ENCODE measurements around the gene CDK6.
A peak's percentile ranks its signal among the peaks of the same experiment; 100 is the strongest.

Gene CDK6

GRCh38 chr7:92722541-92722940 is 113.8 kb downstream of the CDK6 start:
- WGBS (ENCODE audit: insufficient coverage): no CpG with 5 or more reads among the region's 1 CpG
- H3K4me1 ChIP-seq (ENCODE audit: control extremely low read depth in 1 of 4, control insufficient read depth in 4 of 4, insufficient read depth in 4 of 4, low read length in 3 of 4): peaks cover 18 to 70% (median 33%) of the 10 kb centered on the region in 4 experiments
- POLR2A ChIA-PET: no interaction called here
- no peak overlapping the region for H3K4me3 ChIP-seq (ENCODE audit: control insufficient read depth in 1 of 7, extremely low read depth in 1 of 7, insufficient read depth in 4 of 7, low read depth in 2 of 7, low read length in 6 of 7)
- H3K27ac ChIP-seq (ENCODE audit: insufficient read depth in 1 of 2, low read depth in 1 of 2, low read length in 2 of 2, poor library complexity in 1 of 2, severe bottlenecking in 2 of 2): peak overlapping the region; percentile 17 to 32
- no peak for DNase-seq
- no peaks in the 10 kb centered on the region for H3K9me3 ChIP-seq (ENCODE audit: control extremely low read depth in 1 of 5, control insufficient read depth in 4 of 5, insufficient read depth in 2 of 5, low read depth in 1 of 5, low read length in 4 of 5)
- H3K36me3 ChIP-seq (ENCODE audit: control insufficient read depth in 4 of 4, insufficient read depth in 4 of 4, low read length in 3 of 4): peaks cover 29 to 89% (median 53%) of the 10 kb centered on the region in 4 experiments
- CTCF ChIA-PET: interaction anchor here (0.8 to 4.2 kb wide), 10 partner anchors 8 to 114 kb away, joined by 3 to 27 read pairs (median 4); partner anchors contain the start of gene CDK6
- no peaks in the 10 kb centered on the region for H3K27me3 ChIP-seq (replicated peaks in 2 of 5; ENCODE audit: control insufficient read depth in 4 of 5, insufficient read depth in 5 of 5, low read length in 4 of 5)

- Histone ChIP-seq H3K27ac (ENCODE audit: insufficient read depth in 1 of 2, low read depth in 1 of 2, low read length in 2 of 2, poor library complexity in 1 of 2, severe bottlenecking in 2 of 2) (peak overlapping the region in 1 of 2 experiments; percentile 83), H3K9me3 (ENCODE audit: control extremely low read depth in 1 of 5, control insufficient read depth in 4 of 5, insufficient read depth in 2 of 5, low read depth in 1 of 5, low read length in 4 of 5) (no peaks in the 10 kb centered on the region), H3K4me1 (ENCODE audit: control extremely low read depth in 1 of 4, control insufficient read depth in 4 of 4, insufficient read depth in 4 of 4, low read length in 3 of 4) (peaks cover 18 to 79% (median 36%) of the 10 kb centered on the region in 4 experiments), H3K4me3 (ENCODE audit: control insufficient read depth in 1 of 7, extremely low read depth in 1 of 7, insufficient read depth in 4 of 7, low read depth in 2 of 7, low read length in 6 of 7) (no peak overlapping the region), H3K36me3 (ENCODE audit: control insufficient read depth in 4 of 4, insufficient read depth in 4 of 4, low read length in 3 of 4) (peaks cover 32 to 87% (median 48%) of the 10 kb centered on the region in 4 experiments), H3K27me3 (replicated peaks in 2 of 5; ENCODE audit: control insufficient read depth in 4 of 5, insufficient read depth in 5 of 5, low read length in 4 of 5) (no peaks in the 10 kb centered on the region)
- ChIA-PET POLR2A (interaction anchor here (0.6 to 1.0 kb wide), 3 partner anchors 22 to 34 kb away, joined by 3 to 4 read pairs (median 3); no protein-coding TSS in a partner anchor), CTCF (interaction anchor here (1.0 to 4.2 kb wide), 7 partner anchors 10 to 110 kb away, joined by 3 to 27 read pairs (median 3); no protein-coding TSS in a partner anchor)
- 85% methylated on average over 4 of the region's 4 CpGs for WGBS (ENCODE audit: insufficient coverage)
- DNase-seq: peak in 1 of 3 donors; percentile 49
Measured at GRCh38 chr7:92720604-92721350, 115.6 kb downstream of the CDK6 start.

- POLR2A ChIA-PET: interaction anchor here (0.6 to 1.4 kb wide), 3 partner anchors 18 to 114 kb away, joined by 3 read pairs; no protein-coding TSS in a partner anchor
- peak overlapping the region; percentile 83 to 84 for H3K27ac ChIP-seq (ENCODE audit: insufficient read depth in 1 of 2, low read depth in 1 of 2, low read length in 2 of 2, poor library complexity in 1 of 2, severe bottlenecking in 2 of 2)
- H3K9me3 ChIP-seq (ENCODE audit: control extremely low read depth in 1 of 5, control insufficient read depth in 4 of 5, insufficient read depth in 2 of 5, low read depth in 1 of 5, low read length in 4 of 5): no peaks in the 10 kb centered on the region
- CTCF ChIA-PET: interaction anchor here (0.7 to 1.5 kb wide), 10 partner anchors 9 to 47 kb away, joined by 3 to 5 read pairs (median 3); no protein-coding TSS in a partner anchor
- DNase-seq: peak; percentile 74 to 93 (median 93)
- peak overlapping the region in 6 of 7 experiments; percentile 5 to 74 (median 50) for H3K4me3 ChIP-seq (ENCODE audit: control insufficient read depth in 1 of 7, extremely low read depth in 1 of 7, insufficient read depth in 4 of 7, low read depth in 2 of 7, low read length in 6 of 7)
- H3K27me3 ChIP-seq (replicated peaks in 2 of 5; ENCODE audit: control insufficient read depth in 4 of 5, insufficient read depth in 5 of 5, low read length in 4 of 5): no peaks in the 10 kb centered on the region
- peaks cover 16 to 86% (median 34%) of the 10 kb centered on the region in 4 experiments for H3K36me3 ChIP-seq (ENCODE audit: control insufficient read depth in 4 of 4, insufficient read depth in 4 of 4, low read length in 3 of 4)
- peaks cover 15 to 69% (median 32%) of the 10 kb centered on the region in 4 experiments for H3K4me1 ChIP-seq (ENCODE audit: control extremely low read depth in 1 of 4, control insufficient read depth in 4 of 4, insufficient read depth in 4 of 4, low read length in 3 of 4)
- WGBS (ENCODE audit: insufficient coverage): 8% methylated on average over 15 of the region's 18 CpGs
Measured at GRCh38 chr7:92717993-92718716, 118.2 kb downstream of the CDK6 start.

GRCh38 chr7:92717623-92717992 is 118.8 kb downstream of the CDK6 start:
- Histone ChIP-seq H3K4me3 (ENCODE audit: control insufficient read depth in 1 of 7, extremely low read depth in 1 of 7, insufficient read depth in 4 of 7, low read depth in 2 of 7, low read length in 6 of 7) (peak overlapping the region in 5 of 7 experiments; percentile 26 to 74 (median 58)), H3K4me1 (ENCODE audit: control extremely low read depth in 1 of 4, control insufficient read depth in 4 of 4, insufficient read depth in 4 of 4, low read length in 3 of 4) (peaks cover 14 to 64% (median 30%) of the 10 kb centered on the region in 4 experiments), H3K27me3 (replicated peaks in 2 of 5; ENCODE audit: control insufficient read depth in 4 of 5, insufficient read depth in 5 of 5, low read length in 4 of 5) (no peaks in the 10 kb centered on the region), H3K9me3 (ENCODE audit: control extremely low read depth in 1 of 5, control insufficient read depth in 4 of 5, insufficient read depth in 2 of 5, low read depth in 1 of 5, low read length in 4 of 5) (no peaks in the 10 kb centered on the region), H3K27ac (ENCODE audit: insufficient read depth in 1 of 2, low read depth in 1 of 2, low read length in 2 of 2, poor library complexity in 1 of 2, severe bottlenecking in 2 of 2) (peak overlapping the region; percentile 83 to 84), H3K36me3 (ENCODE audit: control insufficient read depth in 4 of 4, insufficient read depth in 4 of 4, low read length in 3 of 4) (peaks cover 15 to 81% (median 31%) of the 10 kb centered on the region in 4 experiments)
- ChIA-PET POLR2A (interaction anchor here (0.6 kb wide), 1 partner anchor 114 kb away, joined by 3 read pairs; no protein-coding TSS in a partner anchor), CTCF (interaction anchor here (0.7 to 1.5 kb wide), 9 partner anchors 8 to 47 kb away, joined by 3 to 5 read pairs (median 3); no protein-coding TSS in a partner anchor)
- 73% methylated on average over 7 of the region's 7 CpGs for WGBS (ENCODE audit: insufficient coverage)
- DNase-seq: no peak

- Histone ChIP-seq H3K27ac (ENCODE audit: insufficient read depth in 1 of 2, low read depth in 1 of 2, low read length in 2 of 2, poor library complexity in 1 of 2, severe bottlenecking in 2 of 2) (peak overlapping the region in 1 of 2 experiments; percentile 21), H3K36me3 (ENCODE audit: control insufficient read depth in 4 of 4, insufficient read depth in 4 of 4, low read length in 3 of 4) (peaks cover 15 to 77% (median 32%) of the 10 kb centered on the region in 4 experiments), H3K4me3 (ENCODE audit: control insufficient read depth in 1 of 7, extremely low read depth in 1 of 7, insufficient read depth in 4 of 7, low read depth in 2 of 7, low read length in 6 of 7) (peak overlapping the region in 1 of 7 experiments; percentile 74), H3K9me3 (ENCODE audit: control extremely low read depth in 1 of 5, control insufficient read depth in 4 of 5, insufficient read depth in 2 of 5, low read depth in 1 of 5, low read length in 4 of 5) (no peaks in the 10 kb centered on the region), H3K4me1 (ENCODE audit: control extremely low read depth in 1 of 4, control insufficient read depth in 4 of 4, insufficient read depth in 4 of 4, low read length in 3 of 4) (peaks cover 12 to 58% (median 27%) of the 10 kb centered on the region in 4 experiments), H3K27me3 (replicated peaks in 2 of 5; ENCODE audit: control insufficient read depth in 4 of 5, insufficient read depth in 5 of 5, low read length in 4 of 5) (no peaks in the 10 kb centered on the region)
- CTCF ChIA-PET: interaction anchor here (0.6 to 2.5 kb wide), 9 partner anchors 11 to 48 kb away, joined by 3 to 7 read pairs (median 4); no protein-coding TSS in a partner anchor
- 100% methylated on average over 4 of the region's 4 CpGs for WGBS (ENCODE audit: insufficient coverage)
- POLR2A ChIA-PET: interaction anchor here (0.5 kb wide), 1 partner anchor 358 kb away, joined by 3 read pairs; no protein-coding TSS in a partner anchor
- DNase-seq: no peak
Measured at GRCh38 chr7:92716825-92717580, 119.4 kb downstream of the CDK6 start.

GRCh38 chr7:92715963-92716362 is 120.4 kb downstream of the CDK6 start:
- 100% methylated on average over 1 of the region's 2 CpGs for WGBS (ENCODE audit: insufficient coverage)
- DNase-seq: no peak
- H3K9me3 ChIP-seq (ENCODE audit: control extremely low read depth in 1 of 5, control insufficient read depth in 4 of 5, insufficient read depth in 2 of 5, low read depth in 1 of 5, low read length in 4 of 5): no peaks in the 10 kb centered on the region
- no peaks in the 10 kb centered on the region for H3K27me3 ChIP-seq (replicated peaks in 2 of 5; ENCODE audit: control insufficient read depth in 4 of 5, insufficient read depth in 5 of 5, low read length in 4 of 5)
- no peak overlapping the region for H3K27ac ChIP-seq (ENCODE audit: insufficient read depth in 1 of 2, low read depth in 1 of 2, low read length in 2 of 2, poor library complexity in 1 of 2, severe bottlenecking in 2 of 2)
- CTCF ChIA-PET: interaction anchor here (0.7 to 2.5 kb wide), 9 partner anchors 10 to 114 kb away, joined by 3 to 8 read pairs (median 4); no protein-coding TSS in a partner anchor
- peaks cover 12 to 49% (median 21%) of the 10 kb centered on the region in 4 experiments for H3K4me1 ChIP-seq (ENCODE audit: control extremely low read depth in 1 of 4, control insufficient read depth in 4 of 4, insufficient read depth in 4 of 4, low read length in 3 of 4)
- H3K36me3 ChIP-seq (ENCODE audit: control insufficient read depth in 4 of 4, insufficient read depth in 4 of 4, low read length in 3 of 4): peaks cover 12 to 74% (median 29%) of the 10 kb centered on the region in 4 experiments
- POLR2A ChIA-PET: interaction anchor here (0.5 to 1.0 kb wide), 2 partner anchors 114 to 359 kb away, joined by 3 to 6 read pairs; no protein-coding TSS in a partner anchor
- H3K4me3 ChIP-seq (ENCODE audit: control insufficient read depth in 1 of 7, extremely low read depth in 1 of 7, insufficient read depth in 4 of 7, low read depth in 2 of 7, low read length in 6 of 7): no peak overlapping the region

Data from common myeloid progenitor, CD34-positive (primary cell).